ENCODE results near the gene RTKN. TPM values are rescaled to one million over a fixed set of nuclear protein-coding genes. Genes with fewer than 3 reads are reported as not detected.

Gene RTKN
- total and polyA plus RNA-seq, 9 of the 15 experiments (the other 6 are each of a cell fraction or from before 2014, with no cell fraction given) = 0.14 to 6.9 (median 3.6) TPM

GRCh38 chr2:74454654-74455511, 13.1 kb upstream of the RTKN start, which contains the start of gene INO80B (continued):
- TF ChIP-seq ZBTB40 (IDR thresholded peaks at IDR 0.05) (peak; percentile 100), ZBTB40 (CRISPR knock-in tag; IDR thresholded peaks at IDR 0.05) (no peak), FOXA3 (CRISPR knock-in tag; conservative IDR thresholded peaks at IDR 0.05 in 1 of 2, IDR thresholded peaks at IDR 0.05 in 1 of 2) (0 out of 4 replicates have a peak, but pooled peaks of 1 of the 2 experiments have one; percentile 47), CHD1 (IDR thresholded peaks at IDR 0.05; ENCODE audit: low read length) (no peak), ZNF174 (CRISPR knock-in tag; IDR thresholded peaks at IDR 0.05) (no peak), RAD51 (IDR thresholded peaks at IDR 0.05; ENCODE audit: borderline replicate concordance, low read depth) (no peak), CTBP1 (IDR thresholded peaks at IDR 0.05; ENCODE audit: borderline replicate concordance) (peak; percentile 91; the same call in 1 of the 2 replicates), MXI1 (IDR thresholded peaks at IDR 0.05; ENCODE audit: low read depth, low read length) (peak; percentile 95), RBFOX2 (IDR thresholded peaks at IDR 0.05; ENCODE audit: low read depth, low read length) (peak; percentile 64), FOS (IDR thresholded peaks at IDR 0.05; ENCODE audit: extremely low read depth, insufficient read length) (no peak), ZNF561 (CRISPR knock-in tag; conservative IDR thresholded peaks at IDR 0.05) (no peak), FUS (optimal IDR thresholded peaks at IDR 0.05; ENCODE audit: low read depth, low read length) (no peak), ELF2 (CRISPR knock-in tag; IDR thresholded peaks at IDR 0.05) (peak; percentile 100), ZBTB7A (IDR thresholded peaks at IDR 0.05; ENCODE audit: borderline replicate concordance, control insufficient read depth, low read depth, low read length) (no peak), SMARCA4 (IDR thresholded peaks at IDR 0.05) (no peak), MEF2A (IDR thresholded peaks at IDR 0.05; ENCODE audit: control insufficient read depth, low read depth, low read length) (peak; percentile 16; the same call in 1 of the 2 replicates), MAFK (IDR thresholded peaks at IDR 0.05; ENCODE audit: low read length) (peak; percentile 59; the same call in 1 of the 2 replicates), NFRKB (IDR thresholded peaks at IDR 0.05; ENCODE audit: low read depth) (peak; percentile 60; the same call in 1 of the 2 replicates)
- TF ChIP-seq, protein P1, sequence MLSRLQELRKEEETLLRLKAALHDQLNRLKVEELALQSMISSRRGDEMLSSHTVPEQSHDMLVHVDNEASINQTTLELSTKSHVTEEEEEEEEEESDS (CRISPR knock-in tag; IDR thresholded peaks at IDR 0.05) = no peak

Data from K562 (cell line).